SIG-M5 treated with dmso at 0.1 percent for 504 hours (cell line): ENCODE data around the gene SFT2D1.

ENCODE experiments used
- DNase-seq: peaks from one replicate; lab custom pipeline; 2025; ENCODE audit not compliant: unreplicated experiment; lab: John Stamatoyannopoulos, UW

Gene SFT2D1

DNA sequence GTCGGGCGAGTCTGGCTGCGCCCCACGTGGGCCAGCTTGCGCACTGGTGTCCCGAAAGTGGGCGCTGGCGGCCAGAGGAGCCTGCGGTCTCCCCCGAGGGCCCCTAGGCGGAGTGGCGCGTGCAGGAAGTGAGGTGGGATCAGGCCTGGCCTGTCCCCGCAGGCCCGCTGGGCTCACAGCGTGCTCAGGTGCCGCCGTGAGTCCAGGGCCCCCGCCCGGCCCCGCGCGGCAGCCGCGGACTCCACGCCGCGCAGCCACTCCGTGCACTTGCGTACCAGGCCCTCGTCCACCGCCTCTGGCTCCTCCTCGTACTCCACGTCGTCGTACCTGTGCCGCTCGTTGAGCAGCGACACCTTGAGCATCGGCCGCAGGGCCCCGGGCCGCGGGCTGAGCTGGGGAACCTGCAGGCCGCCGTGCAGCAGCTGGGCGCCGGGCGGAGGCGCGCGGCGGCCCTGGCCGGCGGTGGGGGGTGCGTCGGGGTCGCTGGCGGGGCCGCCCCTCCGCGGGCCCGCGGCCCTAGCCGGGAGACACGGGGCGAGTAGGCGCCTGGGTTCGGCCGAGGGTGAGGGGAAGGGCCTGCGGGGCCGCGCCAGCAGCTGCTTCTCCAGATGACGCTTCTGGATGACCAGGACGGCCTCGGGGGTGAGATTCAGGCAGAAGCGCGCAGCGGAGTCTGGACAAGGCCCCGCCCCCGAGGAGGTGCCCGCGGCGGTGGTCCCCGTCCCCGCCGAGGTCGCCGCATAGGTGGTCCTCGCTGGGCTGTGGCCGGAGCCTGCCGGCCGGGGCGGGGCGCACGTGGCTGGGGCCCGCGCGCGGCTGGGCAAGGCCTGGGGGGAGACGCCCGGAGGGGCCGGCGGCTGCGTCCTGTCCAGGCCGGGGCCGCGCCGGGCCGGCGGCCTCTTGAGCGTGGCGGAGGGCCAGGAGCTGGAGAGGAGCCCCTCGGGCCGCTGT, 35.0 kb downstream of the SFT2D1 start:
- DNase-seq, result no peak

GRCh38 chr6:166306378-166307081, 35.8 kb downstream of the SFT2D1 start:
- DNase-seq, result no peak

DNA sequence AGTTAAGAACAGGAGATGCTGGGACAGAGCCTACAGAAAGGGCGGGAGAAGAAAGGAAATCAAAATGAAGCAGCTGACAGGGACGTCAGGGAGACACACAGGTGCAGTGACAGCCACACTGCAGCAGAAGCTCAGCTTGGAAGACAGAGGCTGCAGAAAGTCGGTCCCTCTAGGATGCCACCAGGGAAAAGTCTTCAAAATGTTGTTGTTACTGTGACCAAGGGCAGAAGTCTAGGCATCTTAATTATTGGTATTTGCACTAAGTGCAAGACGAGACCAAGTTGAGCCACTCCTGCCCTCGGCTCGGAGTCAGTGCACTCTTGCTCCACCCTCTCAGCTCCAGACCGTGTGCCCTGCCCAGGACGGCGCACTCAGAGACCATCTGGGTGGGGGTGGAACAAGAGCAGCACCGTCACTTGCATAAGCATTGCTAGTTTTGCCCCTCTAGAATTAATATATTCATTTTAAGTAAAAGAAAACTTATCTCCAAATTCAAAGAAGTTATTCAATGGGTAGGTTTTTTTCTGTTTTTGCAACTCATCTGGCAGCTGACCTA, 36.7 kb downstream of the SFT2D1 start:
- DNase-seq, result no peak

DNA sequence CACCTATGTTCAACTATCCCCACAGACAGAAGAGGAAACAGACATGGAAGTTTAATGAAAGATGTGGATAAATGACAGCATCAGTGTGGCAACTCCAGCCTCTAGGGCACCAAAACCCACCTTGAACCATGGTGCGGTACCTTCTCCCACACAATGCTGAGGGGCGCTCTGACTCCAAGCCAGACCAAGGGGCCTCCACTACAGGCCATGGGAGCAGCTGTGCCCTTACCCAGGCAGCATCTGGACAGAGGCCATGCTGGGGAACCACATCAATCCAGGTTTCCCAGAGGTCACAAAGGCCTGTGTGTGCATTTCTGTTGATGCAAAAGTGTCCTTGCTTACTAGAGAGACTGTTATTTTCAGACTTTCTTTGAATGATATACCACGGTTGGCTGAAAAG, 38.2 kb downstream of the SFT2D1 start:
- DNase-seq, result no peak

GRCh38 chr6:166301611-166302529, 40.5 kb downstream of the SFT2D1 start:
- DNase-seq, result no peak

- no peak for DNase-seq
Observed at GRCh38 chr6:166300357-166300987, 41.9 kb downstream of the SFT2D1 start.

DNA sequence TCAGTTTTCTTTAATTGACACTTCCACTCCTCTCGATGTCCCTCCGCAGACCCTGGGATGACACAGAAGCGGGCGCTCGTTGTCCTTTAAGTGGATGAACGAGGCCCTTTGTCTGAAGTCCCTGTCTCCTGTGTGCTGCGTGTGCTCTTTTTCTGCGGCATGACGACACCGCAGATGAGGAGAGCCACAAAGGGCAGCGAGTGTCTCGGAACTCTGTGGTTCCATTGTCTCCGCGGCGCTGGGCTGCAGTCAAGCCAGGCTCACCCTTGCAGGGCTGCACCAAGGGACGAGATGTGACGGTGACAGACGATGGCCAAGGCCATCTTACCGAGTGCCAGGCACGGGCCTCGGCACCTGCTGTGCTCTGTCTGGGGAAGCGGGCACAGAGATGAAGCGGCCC, 44.7 kb downstream of the SFT2D1 start:
- no peak for DNase-seq

- DNase-seq, result no peak
Observed at GRCh38 chr6:166296035-166296883, 46.1 kb downstream of the SFT2D1 start.

DNA sequence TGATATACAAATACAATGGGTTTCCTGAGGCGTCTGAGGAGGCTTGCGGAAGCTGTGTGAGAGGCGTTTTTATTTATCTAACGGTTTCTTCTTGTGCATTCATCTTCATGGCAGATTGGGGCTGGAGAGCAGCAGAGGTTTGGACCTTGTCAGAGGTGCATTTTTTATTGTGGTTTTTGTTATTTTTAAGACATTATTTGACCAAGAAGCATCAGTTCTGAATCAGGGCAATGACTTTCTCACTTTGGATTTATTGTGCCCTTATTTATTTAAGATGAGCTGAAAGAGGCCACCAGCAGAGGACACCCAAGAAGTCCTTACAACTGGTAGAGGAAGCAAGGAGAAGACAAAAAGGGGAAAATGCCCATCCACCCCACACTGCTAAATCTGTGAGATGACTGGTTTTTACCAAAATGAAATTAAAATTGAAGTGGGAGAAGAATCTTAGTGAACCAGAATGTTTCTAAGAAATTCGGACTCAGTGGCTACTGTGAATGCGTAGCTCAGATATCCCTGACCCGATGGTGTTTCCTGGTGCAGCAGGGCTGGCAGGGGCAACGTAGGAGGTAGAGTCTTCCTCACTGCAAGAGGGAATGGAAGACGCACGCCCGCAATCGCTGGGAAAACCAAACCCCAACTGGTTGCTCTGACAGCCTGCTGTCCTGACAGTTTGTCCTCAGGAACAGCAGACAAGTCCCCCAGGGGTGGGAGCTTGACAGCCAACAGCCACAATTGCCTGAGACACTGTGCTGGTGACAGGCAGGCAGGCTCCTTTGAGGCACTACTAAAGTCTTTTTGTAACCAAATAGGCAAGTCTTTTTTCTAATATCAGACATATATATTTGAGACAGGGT, 48.4 kb downstream of the SFT2D1 start:
- no peak for DNase-seq

DNA sequence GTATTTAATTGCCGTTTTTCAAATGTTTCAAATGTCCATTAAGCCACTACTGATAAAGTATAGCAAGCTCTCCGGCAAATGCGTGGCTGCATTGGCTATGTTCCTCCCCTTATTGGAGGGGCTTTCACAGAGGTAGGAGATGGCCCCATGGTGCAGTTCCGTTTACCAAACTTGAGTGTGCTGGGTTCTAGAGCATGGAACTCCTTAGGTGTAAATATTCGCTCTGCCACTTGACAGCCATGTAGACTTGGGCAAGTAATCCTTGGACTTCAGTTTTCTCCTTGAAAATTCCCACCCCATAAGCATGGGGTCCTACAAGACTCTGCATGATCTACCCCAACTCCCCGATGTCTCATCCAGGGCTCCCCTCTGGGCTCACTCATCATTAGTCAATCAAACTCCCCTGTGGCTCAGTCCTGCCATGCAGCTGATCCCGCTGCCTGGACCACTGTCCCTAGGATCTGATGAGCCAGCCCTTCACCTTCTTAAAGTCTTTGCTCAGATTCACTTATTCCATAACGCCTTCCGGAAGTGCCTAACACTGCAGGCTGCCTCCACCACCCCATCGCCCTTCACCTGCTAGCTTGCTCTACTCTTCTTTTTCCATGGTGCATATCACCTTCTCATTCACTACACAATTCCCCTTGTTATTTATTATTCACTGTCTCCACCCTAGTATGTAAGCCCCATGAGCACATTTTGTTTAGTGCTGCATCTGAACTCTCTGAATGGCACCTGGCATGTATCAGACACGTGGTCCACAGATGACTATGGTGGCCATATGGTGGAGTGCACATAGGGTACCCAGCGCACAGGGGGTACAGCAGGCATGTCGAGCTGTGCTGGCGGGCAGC, 52.9 kb downstream of the SFT2D1 start:
- DNase-seq, result no peak

- DNase-seq, result peak; percentile 4
Observed at GRCh38 chr6:166286839-166287271, 55.5 kb downstream of the SFT2D1 start.

- DNase-seq, result no peak
Observed at GRCh38 chr6:166285233-166285632, 57.1 kb downstream of the SFT2D1 start.

GRCh38 chr6:166284640-166285039, 57.7 kb downstream of the SFT2D1 start:
- no peak for DNase-seq

DNA sequence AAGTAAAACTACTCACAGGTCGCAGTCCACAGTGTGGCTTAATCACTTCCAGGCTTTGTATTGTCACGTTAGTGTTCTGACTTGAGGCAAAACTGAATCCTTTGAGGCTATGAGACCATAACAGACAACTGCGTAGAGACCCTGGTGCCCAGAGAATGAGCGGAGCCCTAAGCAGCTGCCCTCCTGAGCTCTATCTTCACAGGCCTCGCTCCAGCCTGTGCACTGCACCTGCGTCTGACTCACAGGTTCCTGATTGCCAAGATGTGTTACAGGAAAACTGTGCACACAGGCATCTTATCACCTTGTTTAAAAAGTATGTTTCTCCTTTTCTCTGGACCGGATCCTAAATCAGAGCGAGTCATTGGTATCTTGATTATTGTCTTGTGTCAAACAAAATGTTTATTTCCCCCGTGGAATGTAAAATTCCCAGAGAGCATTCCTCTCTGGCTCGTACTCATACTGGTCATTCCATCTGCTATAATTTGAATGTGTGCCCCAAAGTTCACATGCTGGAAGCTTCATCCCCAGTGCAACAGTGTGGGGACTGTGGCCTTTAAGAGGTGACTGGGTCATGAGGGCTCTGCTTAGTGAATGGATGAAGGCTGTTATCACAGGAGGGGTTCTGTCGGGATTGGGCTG, 59.8 kb downstream of the SFT2D1 start:
- no peak for DNase-seq

DNA sequence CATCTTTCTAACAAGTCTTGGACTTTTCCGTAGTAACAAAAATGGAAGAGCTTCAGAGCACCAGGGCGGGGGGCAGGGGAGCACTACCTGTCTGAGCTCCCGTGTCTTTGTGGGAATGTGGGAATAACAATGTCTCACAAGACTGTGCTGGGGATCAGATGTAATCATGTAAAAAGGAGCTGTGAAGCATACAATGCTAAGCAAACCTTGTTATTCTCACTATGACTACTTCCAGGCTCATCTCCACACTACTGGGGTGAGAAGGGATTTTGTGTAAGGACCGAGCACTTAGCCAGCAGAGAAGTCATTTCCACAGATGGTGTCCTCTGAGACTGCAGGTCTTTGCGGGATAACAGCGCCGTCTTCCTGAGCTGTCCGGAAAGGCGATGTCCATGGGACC, 61.2 kb downstream of the SFT2D1 start:
- DNase-seq, result no peak

GRCh38 chr6:166279393-166279679, 63.0 kb downstream of the SFT2D1 start:
- DNase-seq, result no peak
